RWPE1 (cell line): Measurements from ENCODE around the gene PDK1.

Experiments used
- CTCF ChIA-PET: fragments of 350-600 bp; sonication (Branson Sonifier 250); formaldehyde crosslinking; extraction: SDS; loops from one replicate; lab custom pipeline; 2021; lab: Yijun Ruan, JAX
- POLR2A ChIA-PET: fragments of 400-600 bp; formaldehyde crosslinking; extraction: SDS; loops from one replicate; lab custom pipeline; 2020; ENCODE audit warnings: antibody characterized with exemption; ENCODE audit not compliant: low non-redundant PET; lab: Yijun Ruan, JAX
- DNase-seq: peaks from one replicate; pipeline ENCODE4 v3.0.0; 2012; ENCODE audit warnings: low spot score
- H3K27ac ChIP-seq: fragments of 450-650 bp; 2 replicates; pipeline ENCODE4 v1.5.1; 2017
- TF ChIP-seq, protein P1 (sequence below): fragments of 450-650 bp; conservative IDR thresholded peaks from 2 replicates; pipeline ENCODE4 v1.5.1; 2017; ENCODE audit warnings: low read depth, mild to moderate bottlenecking

Gene PDK1

GRCh38 chr2:172550419-172550818 is 5.5 kb upstream of the PDK1 start:
- H3K27ac ChIP-seq, result no peak overlapping the region
- CTCF ChIA-PET, result no interaction called here
- POLR2A ChIA-PET, result interaction anchor here (0.6 kb wide), 1 partner anchor 12 kb away, joined by 3 read pairs; no protein-coding TSS in a partner anchor
- TF ChIP-seq, protein P1, sequence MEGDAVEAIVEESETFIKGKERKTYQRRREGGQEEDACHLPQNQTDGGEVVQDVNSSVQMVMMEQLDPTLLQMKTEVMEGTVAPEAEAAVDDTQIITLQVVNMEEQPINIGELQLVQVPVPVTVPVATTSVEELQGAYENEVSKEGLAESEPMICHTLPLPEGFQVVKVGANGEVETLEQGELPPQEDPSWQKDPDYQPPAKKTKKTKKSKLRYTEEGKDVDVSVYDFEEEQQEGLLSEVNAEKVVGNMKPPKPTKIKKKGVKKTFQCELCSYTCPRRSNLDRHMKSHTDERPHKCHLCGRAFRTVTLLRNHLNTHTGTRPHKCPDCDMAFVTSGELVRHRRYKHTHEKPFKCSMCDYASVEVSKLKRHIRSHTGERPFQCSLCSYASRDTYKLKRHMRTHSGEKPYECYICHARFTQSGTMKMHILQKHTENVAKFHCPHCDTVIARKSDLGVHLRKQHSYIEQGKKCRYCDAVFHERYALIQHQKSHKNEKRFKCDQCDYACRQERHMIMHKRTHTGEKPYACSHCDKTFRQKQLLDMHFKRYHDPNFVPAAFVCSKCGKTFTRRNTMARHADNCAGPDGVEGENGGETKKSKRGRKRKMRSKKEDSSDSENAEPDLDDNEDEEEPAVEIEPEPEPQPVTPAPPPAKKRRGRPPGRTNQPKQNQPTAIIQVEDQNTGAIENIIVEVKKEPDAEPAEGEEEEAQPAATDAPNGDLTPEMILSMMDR, result no peak
- no peak for DNase-seq

GRCh38 chr2:172551271-172551670 is 4.6 kb upstream of the PDK1 start:
- no peak for DNase-seq
- TF ChIP-seq, protein P1, result no peak
- H3K27ac ChIP-seq, result no peak overlapping the region
- ChIA-PET CTCF (interaction anchor here (0.7 kb wide), 1 partner anchor 38 kb away, joined by 4 read pairs; no protein-coding TSS in a partner anchor), POLR2A (no interaction called here)

DNA sequence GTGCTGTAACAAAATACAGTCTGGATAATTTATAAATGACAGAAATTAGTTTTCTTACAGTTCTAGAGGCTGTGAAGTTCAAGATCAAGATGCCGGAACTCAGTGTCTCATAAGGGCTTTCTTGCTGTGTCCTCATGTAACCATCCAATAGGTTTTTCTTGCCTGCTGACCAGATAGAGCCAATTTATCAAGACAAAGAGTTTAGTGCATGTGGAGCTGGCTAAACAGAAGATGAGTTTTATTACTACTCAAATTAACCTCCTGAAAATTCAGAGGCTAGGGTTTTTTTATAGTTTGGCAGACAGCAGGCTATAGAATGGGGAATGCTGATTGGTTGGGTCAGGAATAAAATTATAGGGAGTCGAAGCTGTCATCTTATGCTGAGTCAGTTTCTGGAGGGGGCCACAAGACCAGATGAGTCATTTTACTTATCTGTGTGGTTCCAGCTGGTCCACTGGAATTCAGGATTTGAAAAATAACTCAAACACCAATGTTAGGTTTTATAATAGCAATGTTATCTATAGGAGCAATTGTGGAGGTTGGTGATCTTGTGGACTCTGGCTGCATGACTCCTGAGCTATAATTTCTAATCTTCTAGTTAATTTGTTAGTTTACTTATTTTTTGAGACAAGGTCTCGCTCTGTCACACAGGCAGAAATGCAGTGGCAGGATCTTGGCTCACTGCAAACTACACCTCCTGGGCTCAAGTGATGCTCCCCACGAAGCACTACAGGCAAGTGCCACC is 3.2 kb upstream of the PDK1 start:
- peak; percentile 34 for DNase-seq
- H3K27ac ChIP-seq, result no peak overlapping the region

GRCh38 chr2:172554352-172555271 is 1.3 kb upstream of the PDK1 start:
- CTCF ChIA-PET, result interaction anchor here (0.6 kb wide), 2 partner anchors 64 to 213 kb away, joined by 6 to 11 read pairs; no protein-coding TSS in a partner anchor
- no peak for DNase-seq
- POLR2A ChIA-PET, result interaction anchor here (0.6 kb wide), 1 partner anchor 412 kb away, joined by 10 read pairs; no protein-coding TSS in a partner anchor
- TF ChIP-seq, protein P1, result no peak
- H3K27ac ChIP-seq, result peak overlapping the region; percentile 97

More for the DNA sequence above, 3.2 kb upstream of the PDK1 start:
- TF ChIP-seq, protein P1, result no peak
- POLR2A ChIA-PET, result no interaction called here
- CTCF ChIA-PET, result no interaction called here

GRCh38 chr2:172555272-172555521 is 693 bp upstream of the PDK1 start:
- no peak for DNase-seq
- CTCF ChIA-PET, result interaction anchor here (0.5 kb wide), 1 partner anchor 441 kb away, joined by 3 read pairs; no protein-coding TSS in a partner anchor
- POLR2A ChIA-PET, result interaction anchor here (0.6 kb wide), 1 partner anchor 413 kb away, joined by 10 read pairs; no protein-coding TSS in a partner anchor

More at GRCh38 chr2:172555272-172555521, 693 bp upstream of the PDK1 start:
- TF ChIP-seq, protein P1, result no peak
- peak overlapping the region; percentile 97 for H3K27ac ChIP-seq
